H1 (cell line): ENCODE measurements around the gene LCE1E. TPM values are rescaled to one million over a fixed set of nuclear protein-coding genes. Genes with fewer than 3 reads are reported as not detected.

Source experiments
- BCL11A ChIP-seq, 2 experiments: IDR thresholded peaks; one replicate each; pipeline ENCODE4 v1.6.1; 2011; ENCODE audit warnings: low read depth in 2 of 2, low read length in 2 of 2, mild to moderate bottlenecking in 2 of 2
- CHD7 ChIP-seq: fragments of 300-600 bp; sonication (generic); IDR thresholded peaks from 2 replicates; pipeline ENCODE4 v1.7.1; 2012; ENCODE audit warnings: low read length, moderate library complexity, mild to moderate bottlenecking, inconsistent platforms; ENCODE audit not compliant: insufficient replicate concordance
- CREB1 ChIP-seq: IDR thresholded peaks from 2 replicates; pipeline ENCODE4 v1.6.1; 2012; ENCODE audit warnings: inconsistent platforms
- JUND ChIP-seq: IDR thresholded peaks from 2 replicates; pipeline ENCODE4 v1.6.1; 2011; ENCODE audit warnings: mild to moderate bottlenecking, improper control_type of control experiment, low read length
- KDM5A ChIP-seq: fragments of 200-600 bp; IDR thresholded peaks from 2 replicates; pipeline ENCODE4 v1.7.1; 2012; ENCODE audit warnings: mild to moderate bottlenecking, low read length, inconsistent platforms, mixed read lengths
- RNF2 ChIP-seq: fragments of 200-900, 300-1000 bp; sonication (generic); IDR thresholded peaks from 2 replicates; pipeline ENCODE4 v1.7.1; 2016; ENCODE audit warnings: borderline replicate concordance, low read depth, mild to moderate bottlenecking, antibody characterized with exemption, low read length; ENCODE audit not compliant: poor library complexity, severe bottlenecking; ENCODE audit errors: missing control alignments
- SIRT6 ChIP-seq: IDR thresholded peaks from one replicate; pipeline ENCODE4 v1.7.1; 2012; ENCODE audit warnings: low read length, inconsistent platforms
- SP2 ChIP-seq: IDR thresholded peaks from 2 replicates; pipeline ENCODE4 v1.6.1; 2012; ENCODE audit warnings: mild to moderate bottlenecking, low read length, inconsistent platforms
- TAF1 ChIP-seq: IDR thresholded peaks from 2 replicates; pipeline ENCODE4 v1.6.1; 2011; ENCODE audit warnings: mild to moderate bottlenecking, low read depth, low read length
- TEAD4 ChIP-seq: IDR thresholded peaks from 2 replicates; pipeline ENCODE4 v1.6.1; 2012; ENCODE audit warnings: low read depth, low read length, inconsistent platforms, mixed read lengths
- polyA plus RNA-seq, 7 experiments: library from polyadenylated mRNA; depleted of rRNA in 3 of 7; stranded (reverse) in 5 of 7; unstranded in 2 of 7; fragments of >200 nt in 5 of 7; fragments of 200-250 nt in 2 of 7; gene quantifications; 1 replicate in 5 of 7; 2 replicates in 1 of 7; 4 replicates in 1 of 7; pipeline versions ENCODE4 v1.2.1 to v1.2.3, GENCODE V29; 2011 to 2013; ENCODE audit warnings: missing spikeins in 2 of 7, mixed read lengths in 2 of 7
- total RNA-seq: library from RNA; stranded (reverse); fragmentation: NEBNext Ultra II Directional; extraction: Animal tissue kit (Norgen Biotek cat#: 25700); gene quantifications from 2 replicates; pipeline ENCODE4 v1.2.1, GENCODE V29; 2021

Gene LCE1E
- total and polyA plus RNA-seq, 2 of the 8 experiments (the other 6 are each of a cell fraction or from before 2014, with no cell fraction given), result not detected

DNA sequence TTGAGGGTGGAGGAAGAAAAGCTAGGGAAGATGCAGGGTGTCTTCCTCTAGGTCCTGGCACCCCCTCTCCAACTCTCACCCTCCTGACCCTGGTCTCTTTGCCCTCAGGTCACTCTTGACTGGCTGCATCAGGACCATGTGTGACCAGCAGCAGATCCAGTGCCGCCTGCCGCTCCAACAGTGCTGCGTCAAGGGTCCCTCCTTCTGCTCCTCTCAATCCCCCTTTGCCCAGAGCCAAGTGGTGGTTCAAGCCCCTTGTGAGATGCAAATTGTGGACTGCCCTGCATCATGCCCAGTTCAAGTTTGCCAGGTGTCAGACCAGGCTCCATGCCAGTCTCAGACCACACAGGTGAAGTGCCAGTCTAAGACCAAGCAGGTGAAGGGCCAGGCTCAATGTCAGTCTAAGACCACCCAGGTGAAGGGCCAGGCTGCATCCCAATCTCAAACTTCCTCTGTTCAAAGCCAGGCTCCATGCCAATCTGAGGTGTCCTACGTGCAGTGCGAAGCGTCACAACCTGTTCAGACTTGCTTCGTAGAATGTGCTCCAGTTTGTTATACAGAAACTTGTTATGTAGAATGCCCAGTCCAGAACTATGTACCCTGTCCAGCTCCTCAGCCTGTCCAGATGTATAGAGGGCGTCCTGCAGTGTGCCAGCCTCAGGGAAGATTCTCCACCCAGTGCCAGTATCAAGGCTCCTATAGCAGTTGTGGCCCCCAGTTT, 26.4 kb upstream of the LCE1E start (continued):
- no peak for TF ChIP-seq CHD7
- TF ChIP-seq JUND, result no peak
- no peak for TF ChIP-seq TAF1
- TF ChIP-seq SIRT6, result no peak
- TF ChIP-seq SP2, result no peak
- no peak for TF ChIP-seq KDM5A
- no peak for TF ChIP-seq TEAD4
- no peak for TF ChIP-seq RNF2
- no peak for TF ChIP-seq BCL11A (IDR thresholded peaks at IDR 0.05; ENCODE audit: low read depth in 2 of 2, low read length in 2 of 2)
- TF ChIP-seq CREB1, result no peak
